NT2/D1 (cell line): ENCODE results near the gene BCL2L1.

ENCODE experiments used
- SUZ12 ChIP-seq: IDR thresholded peaks from 2 replicates; pipeline ENCODE4 v1.6.1; 2011; ENCODE audit not compliant: insufficient read length, insufficient read depth; ENCODE audit errors: extremely low read depth
- YY1 ChIP-seq: IDR thresholded peaks from 2 replicates; pipeline ENCODE4 v1.6.1; 2011; ENCODE audit not compliant: insufficient read length, insufficient read depth
- ZNF274 ChIP-seq: IDR thresholded peaks from 2 replicates; pipeline ENCODE4 v1.6.1; 2011; ENCODE audit warnings: mild to moderate bottlenecking, low read depth, low read length

DNA sequence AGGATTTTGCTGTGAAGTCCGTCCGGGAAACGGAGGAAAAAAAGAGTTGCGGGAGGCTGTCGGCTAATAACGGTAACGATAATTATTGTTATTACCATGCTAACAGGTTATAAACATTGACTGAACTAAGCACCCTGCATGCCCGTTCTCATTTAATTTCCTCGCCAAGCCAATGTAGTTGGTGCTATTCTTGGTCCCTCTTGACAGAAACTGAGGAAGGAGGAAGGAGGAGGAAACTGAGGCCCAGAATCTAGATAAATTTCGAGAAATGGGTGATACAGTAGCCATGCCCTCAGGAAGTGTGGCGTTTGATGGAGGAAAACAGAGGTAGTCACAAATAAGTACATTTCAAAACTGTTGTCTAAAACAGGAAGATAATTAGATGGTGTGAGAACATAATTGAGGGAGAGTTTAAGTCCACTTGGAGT, 16.9 kb upstream of the BCL2L1 start:
- TF ChIP-seq YY1 (no peak), ZNF274 (no peak), SUZ12 (no peak)
